HCT116 (cell line): Measurements from ENCODE around the gene KLHDC7B. TPM values are rescaled to one million over a fixed set of nuclear protein-coding genes. Genes with fewer than 3 reads are reported as not detected.

Experiments
- ATAC-seq: fragments of 200-7000 bp; cut with Tn5 transposase; 2 replicates; pipeline ENCODE4 v1.9.1; 2020; ENCODE audit warnings: mild to moderate bottlenecking, moderate library complexity
- BruUV-seq: library from RNA; stranded (reverse); fragments of 400-500 nt; replicated peaks from 2 replicates; lab custom pipeline; 2021; lab: Mats Ljungman, UMichigan
- CTCF ChIA-PET: fragments of 300-600 bp; sonication (Branson Sonifier 250); formaldehyde crosslinking; loops from one replicate; lab custom pipeline; 2021; ENCODE audit warnings: antibody characterized with exemption; lab: Charles Lee
- POLR2A ChIA-PET: fragments of 300-600, 350-600 bp; sonication (Branson Sonifier 250); formaldehyde crosslinking; loops from one replicate; lab custom pipeline; 2021; ENCODE audit warnings: antibody characterized with exemption; lab: Charles Lee
- RAD21 ChIA-PET, 2 experiments: fragments of 300-600 bp; sonication (Branson Sonifier 250); formaldehyde crosslinking; loops; one replicate each; lab custom pipeline; 2023; ENCODE audit warnings: low total read pairs in 2 of 2; ENCODE audit not compliant: uncharacterized antibody in 2 of 2, unreplicated experiment in 2 of 2, low non-redundant PET in 1 of 2; lab: Charles Lee
- DNase-seq: peaks from one replicate; pipeline ENCODE4 v3.0.0-alpha.2; 2010; ENCODE audit warnings: low read depth, low spot score
- H2AFZ ChIP-seq: fragments of 200-600 bp; shearing (Covaris generic), sonication (generic); 2 replicates; pipeline ENCODE4 v1.6.1; 2017; ENCODE audit warnings: low read depth, mixed run types, mixed read lengths, antibody characterized with exemption, low read length; ENCODE audit not compliant: poor library complexity, severe bottlenecking
- H3K27ac ChIP-seq: 2 replicates; pipeline ENCODE4 v1.5.1; 2012; ENCODE audit warnings: low read depth, low read length
- H3K27me3 ChIP-seq: fragments of 200-600 bp; sonication (generic); 2 replicates; pipeline ENCODE4 v1.6.1; 2016; ENCODE audit warnings: mixed run types, low read length, mixed read lengths; ENCODE audit not compliant: insufficient read depth
- H3K36me3 ChIP-seq, 2 experiments: fragments of 200-500 bp in 1 of 2; fragments of 200-600 bp in 1 of 2; sonication (Bioruptor generic) in 1 of 2; sonication (generic) in 1 of 2; 2 replicates each; pipeline versions ENCODE4 v1.5.1 to v1.6.1; 2014 to 2016; ENCODE audit warnings: low read length in 2 of 2, inconsistent platforms in 1 of 2, mixed read lengths in 1 of 2, mixed run types in 1 of 2; ENCODE audit not compliant: insufficient read depth in 2 of 2, control insufficient read depth in 1 of 2
- H3K4me1 ChIP-seq, 2 experiments: fragments of 200-600 bp in 1 of 2; sonication (generic) in 1 of 2; 2 replicates each; pipeline versions ENCODE4 v1.5.1 to v1.6.1; 2012 to 2017; ENCODE audit warnings: low read length in 2 of 2, inconsistent platforms in 1 of 2, mild to moderate bottlenecking in 1 of 2, mixed read lengths in 1 of 2, mixed run types in 1 of 2, moderate library complexity in 1 of 2; ENCODE audit not compliant: insufficient read depth in 2 of 2, control insufficient read depth in 1 of 2
- H3K4me2 ChIP-seq: fragments of 200-600 bp; sonication (generic); 2 replicates; pipeline ENCODE4 v1.6.1; 2017; ENCODE audit warnings: mixed run types, low read length, mixed read lengths
- H3K4me3 ChIP-seq, 2 experiments: fragments of 200-600 bp in 1 of 2; sonication (generic) in 1 of 2; replicated peaks in 1 of 2; 2 replicates each; pipeline ENCODE4 v1.5.1; 2011 to 2016; ENCODE audit warnings: low read length in 2 of 2, control low read depth in 1 of 2, low read depth in 1 of 2, mild to moderate bottlenecking in 1 of 2, mixed read lengths in 1 of 2, mixed run types in 1 of 2
- H3K79me2 ChIP-seq: fragments of 200-600 bp; sonication (generic); 2 replicates; pipeline ENCODE4 v1.6.1; 2017; ENCODE audit warnings: mild to moderate bottlenecking, mixed run types, low read length, moderate library complexity, mixed read lengths; ENCODE audit not compliant: insufficient read depth
- H3K9ac ChIP-seq: fragments of 200-600 bp; sonication (generic); 2 replicates; pipeline ENCODE4 v1.6.1; 2016; ENCODE audit warnings: low read length, mixed read lengths
- H3K9me2 ChIP-seq: fragments of 200-600 bp; sonication (generic), shearing (Covaris generic); 2 replicates; pipeline ENCODE4 v1.6.1; 2017; ENCODE audit warnings: mixed run types, mild to moderate bottlenecking, moderate library complexity; ENCODE audit not compliant: insufficient read depth
- H3K9me3 ChIP-seq, 2 experiments: fragments of 200-500 bp in 1 of 2; fragments of 200-600 bp in 1 of 2; sonication (Bioruptor generic) in 1 of 2; sonication (generic) in 1 of 2; 2 replicates each; pipeline ENCODE4 v1.6.1; 2014 to 2017; ENCODE audit warnings: low read length in 2 of 2, mixed read lengths in 2 of 2, inconsistent platforms in 1 of 2, low read depth in 1 of 2, mild to moderate bottlenecking in 1 of 2, mixed run types in 1 of 2, moderate library complexity in 1 of 2; ENCODE audit not compliant: control insufficient read depth in 1 of 2, insufficient read depth in 1 of 2
- H4K20me1 ChIP-seq: fragments of 200-600 bp; sonication (generic), shearing (Covaris generic); 2 replicates; pipeline ENCODE4 v1.6.1; 2017; ENCODE audit warnings: mixed run types, mild to moderate bottlenecking, moderate library complexity; ENCODE audit not compliant: insufficient read depth
- CBX3 ChIP-seq: IDR thresholded peaks from 2 replicates; pipeline ENCODE4 v1.6.1; 2012; ENCODE audit warnings: low read depth
- CEBPB ChIP-seq: IDR thresholded peaks from 2 replicates; pipeline ENCODE4 v1.6.1; 2012; ENCODE audit warnings: low read depth
- EGR1 ChIP-seq: IDR thresholded peaks from 2 replicates; pipeline ENCODE4 v1.6.1; 2012; ENCODE audit warnings: low read depth
- ELF1 ChIP-seq: IDR thresholded peaks from 2 replicates; pipeline ENCODE4 v1.6.1; 2012; ENCODE audit warnings: low read depth, borderline replicate concordance
- EZH2 ChIP-seq: fragments of 200-600 bp; sonication (generic); IDR thresholded peaks from 2 replicates; pipeline ENCODE4 v1.6.1; 2017; ENCODE audit warnings: antibody characterized with exemption, mixed run types
- JUND ChIP-seq: IDR thresholded peaks from 2 replicates; pipeline ENCODE4 v1.6.1; 2012
- POLR2A ChIP-seq: IDR thresholded peaks from 2 replicates; pipeline ENCODE4 v1.7.0; 2011; ENCODE audit warnings: borderline replicate concordance; ENCODE audit not compliant: insufficient read depth, insufficient read length; ENCODE audit errors: extremely low read depth
- RAD21 ChIP-seq: IDR thresholded peaks from 2 replicates; pipeline ENCODE4 v1.6.1; 2012; ENCODE audit warnings: low read depth, mild to moderate bottlenecking
- SIN3A ChIP-seq: IDR thresholded peaks from 2 replicates; pipeline ENCODE4 v1.6.1; 2012; ENCODE audit warnings: low read depth
- SP1 ChIP-seq: IDR thresholded peaks from 2 replicates; pipeline ENCODE4 v1.6.1; 2012; ENCODE audit warnings: low read depth
- SRF ChIP-seq: IDR thresholded peaks from 2 replicates; pipeline ENCODE4 v1.6.1; 2012; ENCODE audit warnings: low read depth
- YY1 ChIP-seq: IDR thresholded peaks from 2 replicates; pipeline ENCODE4 v1.6.1; 2011; ENCODE audit warnings: low read length, low read depth, moderate library complexity, mild to moderate bottlenecking; ENCODE audit not compliant: insufficient replicate concordance; ENCODE audit errors: extremely low read depth
- ZBTB33 ChIP-seq: IDR thresholded peaks from 2 replicates; pipeline ENCODE4 v1.6.1; 2011; ENCODE audit warnings: mild to moderate bottlenecking, low read length, moderate library complexity; ENCODE audit not compliant: insufficient replicate concordance; ENCODE audit errors: extremely low read depth
- ZNF274 ChIP-seq: fragments of 200-500 bp; sonication (Bioruptor generic); IDR thresholded peaks from 2 replicates; pipeline ENCODE4 v1.6.1; 2014; ENCODE audit warnings: mild to moderate bottlenecking, low read depth, low read length, inconsistent platforms
- intact Hi-C: fragments of 100-400 bp; cut with micrococcal nuclease; formaldehyde crosslinking; loops from 2 replicates; pipeline ENCODE4 v1.10.0; 2022
- total RNA-seq: library from RNA; stranded (reverse); gene quantifications from one replicate; pipeline ENCODE4 v1.2.1, GENCODE V29; 2021; ENCODE audit not compliant: unreplicated experiment
- TF ChIP-seq, protein P1 (sequence below), 3 experiments: fragments of 200-600 bp in 1 of 3; sonication (generic) in 1 of 3; IDR thresholded peaks in 2 of 3; conservative IDR thresholded peaks in 1 of 3; 2 replicates each; pipeline ENCODE4 v1.5.1; 2012 to 2017; ENCODE audit warnings: low read depth in 2 of 3, low read length in 2 of 3, antibody characterized with exemption in 1 of 3, borderline replicate concordance in 1 of 3, control low read depth in 1 of 3, mild to moderate bottlenecking in 1 of 3, mixed read lengths in 1 of 3, mixed run types in 1 of 3, moderate library complexity in 1 of 3; ENCODE audit not compliant: insufficient read depth in 1 of 3
- TF ChIP-seq, protein P2 (sequence below): IDR thresholded peaks from 2 replicates; pipeline ENCODE4 v1.6.1; 2012; ENCODE audit warnings: low read depth
- TF ChIP-seq, protein P3 (sequence below): IDR thresholded peaks from 2 replicates; pipeline ENCODE4 v1.6.1; 2012

The KLHDC7B gene
- total RNA-seq, 1 experiment from 2014 or later: 0.69 TPM

DNA sequence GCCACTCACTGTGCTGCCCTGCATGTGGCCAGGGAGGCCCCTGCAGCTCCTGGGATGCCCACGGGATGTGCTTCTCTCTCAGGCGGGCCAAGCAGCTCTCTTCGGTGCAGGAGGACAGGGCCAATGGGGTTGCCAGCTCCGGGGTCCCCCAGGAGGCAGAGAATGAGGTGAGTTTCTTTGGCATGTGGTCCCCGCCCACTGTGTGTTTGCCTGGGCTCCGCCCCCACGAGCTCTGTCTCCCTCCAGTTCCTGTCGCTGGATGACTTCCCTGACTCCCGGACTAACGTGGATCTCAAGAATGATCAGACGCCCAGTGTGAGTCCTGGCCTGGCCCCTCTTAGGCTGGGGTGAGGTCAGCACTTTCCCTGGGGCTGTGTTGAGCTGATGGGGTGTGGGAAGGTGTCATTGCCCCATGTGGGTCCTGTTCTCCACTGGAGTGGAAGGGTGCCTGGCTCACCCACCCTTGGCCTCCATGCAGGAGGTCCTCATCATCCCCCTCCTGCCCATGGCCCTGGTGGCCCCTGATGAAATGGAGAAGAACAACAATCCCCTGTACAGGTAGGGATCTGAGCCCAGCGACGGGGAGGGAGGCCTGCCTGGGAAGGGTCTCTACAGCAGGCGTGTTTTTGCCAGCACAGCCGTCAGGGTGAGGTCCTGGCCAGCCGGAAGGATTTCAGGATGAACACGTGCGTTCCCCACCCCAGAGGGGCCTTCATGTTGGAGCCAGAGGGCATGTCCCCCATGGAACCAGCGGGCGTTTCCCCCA is 28.0 kb upstream of the KLHDC7B start:
- Histone ChIP-seq H3K4me2 (no peak overlapping the region), H3K36me3 (peaks cover 7 to 26% of the 10 kb centered on the region in 2 experiments; a peak in 2 of 4 replicates), H3K27ac (no peak overlapping the region), H3K4me1 (no peaks in the 10 kb centered on the region), H3K9ac (no peak overlapping the region), H3K4me3 (no peak overlapping the region), H3K79me2 (peaks cover 48% of the 10 kb centered on the region), H3K9me3 (no peaks in the 10 kb centered on the region), H3K9me2 (no peaks in the 10 kb centered on the region), H4K20me1 (no peaks in the 10 kb centered on the region), H3K27me3 (no peaks in the 10 kb centered on the region), H2AFZ (no peak overlapping the region)
- ChIA-PET POLR2A (no interaction called here), CTCF (no interaction called here), RAD21 (no interaction called here)
- TF ChIP-seq, protein P1, sequence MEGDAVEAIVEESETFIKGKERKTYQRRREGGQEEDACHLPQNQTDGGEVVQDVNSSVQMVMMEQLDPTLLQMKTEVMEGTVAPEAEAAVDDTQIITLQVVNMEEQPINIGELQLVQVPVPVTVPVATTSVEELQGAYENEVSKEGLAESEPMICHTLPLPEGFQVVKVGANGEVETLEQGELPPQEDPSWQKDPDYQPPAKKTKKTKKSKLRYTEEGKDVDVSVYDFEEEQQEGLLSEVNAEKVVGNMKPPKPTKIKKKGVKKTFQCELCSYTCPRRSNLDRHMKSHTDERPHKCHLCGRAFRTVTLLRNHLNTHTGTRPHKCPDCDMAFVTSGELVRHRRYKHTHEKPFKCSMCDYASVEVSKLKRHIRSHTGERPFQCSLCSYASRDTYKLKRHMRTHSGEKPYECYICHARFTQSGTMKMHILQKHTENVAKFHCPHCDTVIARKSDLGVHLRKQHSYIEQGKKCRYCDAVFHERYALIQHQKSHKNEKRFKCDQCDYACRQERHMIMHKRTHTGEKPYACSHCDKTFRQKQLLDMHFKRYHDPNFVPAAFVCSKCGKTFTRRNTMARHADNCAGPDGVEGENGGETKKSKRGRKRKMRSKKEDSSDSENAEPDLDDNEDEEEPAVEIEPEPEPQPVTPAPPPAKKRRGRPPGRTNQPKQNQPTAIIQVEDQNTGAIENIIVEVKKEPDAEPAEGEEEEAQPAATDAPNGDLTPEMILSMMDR (IDR thresholded peaks at IDR 0.05 in 2 of 3, conservative IDR thresholded peaks at IDR 0.05 in 1 of 3; ENCODE audit: borderline replicate concordance in 1 of 3, insufficient read depth in 1 of 3, low read depth in 2 of 3, low read length in 2 of 3): no peak
- TF ChIP-seq ZBTB33: no peak
- no peak for TF ChIP-seq CEBPB
- no peak for TF ChIP-seq ZNF274
- no peak for TF ChIP-seq SRF
- TF ChIP-seq JUND: no peak
- no peak for TF ChIP-seq CBX3
- TF ChIP-seq EZH2: no peak
- TF ChIP-seq SIN3A: no peak
- no peak for TF ChIP-seq SP1
- no peak for TF ChIP-seq RAD21
- TF ChIP-seq, protein P2, sequence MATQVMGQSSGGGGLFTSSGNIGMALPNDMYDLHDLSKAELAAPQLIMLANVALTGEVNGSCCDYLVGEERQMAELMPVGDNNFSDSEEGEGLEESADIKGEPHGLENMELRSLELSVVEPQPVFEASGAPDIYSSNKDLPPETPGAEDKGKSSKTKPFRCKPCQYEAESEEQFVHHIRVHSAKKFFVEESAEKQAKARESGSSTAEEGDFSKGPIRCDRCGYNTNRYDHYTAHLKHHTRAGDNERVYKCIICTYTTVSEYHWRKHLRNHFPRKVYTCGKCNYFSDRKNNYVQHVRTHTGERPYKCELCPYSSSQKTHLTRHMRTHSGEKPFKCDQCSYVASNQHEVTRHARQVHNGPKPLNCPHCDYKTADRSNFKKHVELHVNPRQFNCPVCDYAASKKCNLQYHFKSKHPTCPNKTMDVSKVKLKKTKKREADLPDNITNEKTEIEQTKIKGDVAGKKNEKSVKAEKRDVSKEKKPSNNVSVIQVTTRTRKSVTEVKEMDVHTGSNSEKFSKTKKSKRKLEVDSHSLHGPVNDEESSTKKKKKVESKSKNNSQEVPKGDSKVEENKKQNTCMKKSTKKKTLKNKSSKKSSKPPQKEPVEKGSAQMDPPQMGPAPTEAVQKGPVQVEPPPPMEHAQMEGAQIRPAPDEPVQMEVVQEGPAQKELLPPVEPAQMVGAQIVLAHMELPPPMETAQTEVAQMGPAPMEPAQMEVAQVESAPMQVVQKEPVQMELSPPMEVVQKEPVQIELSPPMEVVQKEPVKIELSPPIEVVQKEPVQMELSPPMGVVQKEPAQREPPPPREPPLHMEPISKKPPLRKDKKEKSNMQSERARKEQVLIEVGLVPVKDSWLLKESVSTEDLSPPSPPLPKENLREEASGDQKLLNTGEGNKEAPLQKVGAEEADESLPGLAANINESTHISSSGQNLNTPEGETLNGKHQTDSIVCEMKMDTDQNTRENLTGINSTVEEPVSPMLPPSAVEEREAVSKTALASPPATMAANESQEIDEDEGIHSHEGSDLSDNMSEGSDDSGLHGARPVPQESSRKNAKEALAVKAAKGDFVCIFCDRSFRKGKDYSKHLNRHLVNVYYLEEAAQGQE: no peak
- TF ChIP-seq POLR2A: no peak
- TF ChIP-seq EGR1: no peak
- TF ChIP-seq, protein P3, sequence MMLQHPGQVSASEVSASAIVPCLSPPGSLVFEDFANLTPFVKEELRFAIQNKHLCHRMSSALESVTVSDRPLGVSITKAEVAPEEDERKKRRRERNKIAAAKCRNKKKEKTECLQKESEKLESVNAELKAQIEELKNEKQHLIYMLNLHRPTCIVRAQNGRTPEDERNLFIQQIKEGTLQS: no peak
- no peak for TF ChIP-seq YY1
- TF ChIP-seq ELF1: no peak
- intact Hi-C loops: no loop called here
- ATAC-seq (no peak), DNase-seq (no peak)
- no TSS peak for BruUV-seq
